K562 (cell line): ENCODE measurements around the gene DAD1. TPM values are rescaled to one million over a fixed set of nuclear protein-coding genes. Genes with fewer than 3 reads are reported as not detected.

ENCODE experiments used
- ATF7 ChIP-seq: fragments of 450-650 bp; IDR thresholded peaks from 2 replicates; pipeline ENCODE4 v1.7.1; 2014; ENCODE audit warnings: mild to moderate bottlenecking, moderate library complexity
- COPS2 ChIP-seq: fragments of 450-650 bp; conservative IDR thresholded peaks from 2 replicates; pipeline ENCODE4 v1.6.1; 2016; ENCODE audit warnings: mild to moderate bottlenecking, moderate library complexity
- HOXB6 ChIP-seq: fragments of 250-450 bp; sonication (Bioruptor Pico); IDR thresholded peaks from 2 replicates; pipeline ENCODE4 v1.5.1; 2022; ENCODE audit warnings: mild to moderate bottlenecking, borderline replicate concordance
- MCM2 ChIP-seq: fragments of 450-650 bp; IDR thresholded peaks from 2 replicates; pipeline ENCODE4 v1.6.1; 2017; ENCODE audit warnings: low read depth, mild to moderate bottlenecking
- MEIS2 ChIP-seq: fragments of 450-650 bp; IDR thresholded peaks from 2 replicates; pipeline ENCODE4 v1.6.1; 2014; ENCODE audit warnings: mild to moderate bottlenecking; ENCODE audit not compliant: partially characterized antibody
- SMARCB1 ChIP-seq: IDR thresholded peaks from 2 replicates; pipeline ENCODE4 v1.6.1; 2011; ENCODE audit warnings: improper control_type of control experiment, low read depth; ENCODE audit not compliant: insufficient read length
- SRSF9 ChIP-seq: fragments of 200-400 bp; formaldehyde crosslinking; IDR thresholded peaks from 2 replicates; pipeline ENCODE4 v1.6.1; 2017; ENCODE audit warnings: low read depth, low read length, borderline replicate concordance
- TAF7 ChIP-seq: fragments of 450-650 bp; IDR thresholded peaks from 2 replicates; pipeline ENCODE4 v1.6.1; 2016; ENCODE audit warnings: missing genetic modification characterization, missing compliant biosample characterization
- polyA plus RNA-seq, 8 experiments: library from polyadenylated mRNA; depleted of rRNA in 4 of 8; stranded (reverse) in 5 of 8; unstranded in 3 of 8; fragments of >200 nt; fragmentation: Nextera tagmentation in 2 of 8; fragmentation: Illumina TruSeq in 1 of 8; extraction: Ambion mirVana in 2 of 8; extraction: Trizol in 1 of 8; gene quantifications; 2 replicates each; pipeline versions ENCODE4 v1.2.1 to v1.2.3, GENCODE V29; 2011 to 2014; ENCODE audit warnings: inconsistent platforms in 1 of 8, missing spikeins in 1 of 8
- total RNA-seq, 7 experiments: library from RNA; depleted of rRNA in 6 of 7; stranded (reverse); fragments of >200 nt in 6 of 7; fragmentation: Illumina TruSeq in 2 of 7; extraction: Trizol in 2 of 7; gene quantifications; 2 replicates each; pipeline versions ENCODE4 v1.2.1 to v1.2.3, GENCODE V29; 2011 to 2021; ENCODE audit warnings: low replicate concordance in 1 of 7
- TF ChIP-seq, protein P1 (sequence below): fragments of 200-600 bp; sonication (generic); IDR thresholded peaks from one replicate; pipeline ENCODE4 v1.6.1; 2012; ENCODE audit warnings: mild to moderate bottlenecking, low read depth, low read length, inconsistent platforms
- TF ChIP-seq, protein P2 (sequence below): fragments of 450-650 bp; IDR thresholded peaks from 2 replicates; pipeline ENCODE4 v1.6.1; 2016; ENCODE audit warnings: missing biosample characterization, missing genetic modification characterization
- TF ChIP-seq, protein P3 (sequence below): sonication (generic); formaldehyde crosslinking; IDR thresholded peaks from 2 replicates; pipeline ENCODE4 v1.8.0; 2022; ENCODE audit warnings: missing genetic modification reagents, mild to moderate bottlenecking, borderline replicate concordance
- TF ChIP-seq, protein P4 (sequence below): sonication (generic); IDR thresholded peaks from 2 replicates; pipeline ENCODE4 v1.6.1; 2016

Gene DAD1
- total and polyA plus RNA-seq, 9 of the 15 experiments (the other 6 are each of a cell fraction or from before 2014, with no cell fraction given), result 104 to 617 (median 222) TPM

DNA sequence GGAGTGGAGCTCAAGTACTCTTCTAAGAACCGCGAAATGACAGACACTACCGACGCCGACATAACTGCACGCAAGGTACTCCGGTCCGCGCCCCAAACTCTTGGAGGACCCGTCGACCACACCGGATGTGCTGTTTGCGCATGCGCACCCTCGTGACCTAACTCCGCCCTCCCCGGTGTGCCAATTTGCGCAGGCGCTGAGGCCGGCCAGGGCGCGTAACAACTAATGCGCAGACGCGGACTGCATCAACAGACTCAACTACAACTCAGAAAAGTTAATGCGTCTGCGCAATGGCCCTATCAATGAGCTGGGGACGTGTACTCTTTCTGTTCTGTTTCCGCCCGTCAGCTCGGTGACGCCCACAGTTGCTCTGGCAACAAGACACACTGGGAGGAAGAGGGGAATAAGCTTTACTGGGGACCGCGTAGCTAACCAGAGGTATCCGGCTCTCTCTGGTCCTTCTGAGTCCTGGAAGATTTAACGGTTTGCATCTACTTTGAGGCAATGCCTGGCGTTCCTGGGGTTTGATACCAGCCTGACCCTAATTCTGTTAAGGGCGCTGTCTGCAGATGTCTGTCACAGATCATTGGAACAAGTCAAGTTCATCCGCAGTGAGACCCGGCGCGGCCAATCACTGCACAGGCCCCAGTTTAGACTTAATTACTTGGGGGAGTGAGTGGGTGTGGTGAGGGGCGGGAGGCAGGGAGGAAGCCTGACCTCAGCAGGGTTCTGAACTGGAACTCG lies at the start of gene DAD1 (continued):
- TF ChIP-seq, protein P1, sequence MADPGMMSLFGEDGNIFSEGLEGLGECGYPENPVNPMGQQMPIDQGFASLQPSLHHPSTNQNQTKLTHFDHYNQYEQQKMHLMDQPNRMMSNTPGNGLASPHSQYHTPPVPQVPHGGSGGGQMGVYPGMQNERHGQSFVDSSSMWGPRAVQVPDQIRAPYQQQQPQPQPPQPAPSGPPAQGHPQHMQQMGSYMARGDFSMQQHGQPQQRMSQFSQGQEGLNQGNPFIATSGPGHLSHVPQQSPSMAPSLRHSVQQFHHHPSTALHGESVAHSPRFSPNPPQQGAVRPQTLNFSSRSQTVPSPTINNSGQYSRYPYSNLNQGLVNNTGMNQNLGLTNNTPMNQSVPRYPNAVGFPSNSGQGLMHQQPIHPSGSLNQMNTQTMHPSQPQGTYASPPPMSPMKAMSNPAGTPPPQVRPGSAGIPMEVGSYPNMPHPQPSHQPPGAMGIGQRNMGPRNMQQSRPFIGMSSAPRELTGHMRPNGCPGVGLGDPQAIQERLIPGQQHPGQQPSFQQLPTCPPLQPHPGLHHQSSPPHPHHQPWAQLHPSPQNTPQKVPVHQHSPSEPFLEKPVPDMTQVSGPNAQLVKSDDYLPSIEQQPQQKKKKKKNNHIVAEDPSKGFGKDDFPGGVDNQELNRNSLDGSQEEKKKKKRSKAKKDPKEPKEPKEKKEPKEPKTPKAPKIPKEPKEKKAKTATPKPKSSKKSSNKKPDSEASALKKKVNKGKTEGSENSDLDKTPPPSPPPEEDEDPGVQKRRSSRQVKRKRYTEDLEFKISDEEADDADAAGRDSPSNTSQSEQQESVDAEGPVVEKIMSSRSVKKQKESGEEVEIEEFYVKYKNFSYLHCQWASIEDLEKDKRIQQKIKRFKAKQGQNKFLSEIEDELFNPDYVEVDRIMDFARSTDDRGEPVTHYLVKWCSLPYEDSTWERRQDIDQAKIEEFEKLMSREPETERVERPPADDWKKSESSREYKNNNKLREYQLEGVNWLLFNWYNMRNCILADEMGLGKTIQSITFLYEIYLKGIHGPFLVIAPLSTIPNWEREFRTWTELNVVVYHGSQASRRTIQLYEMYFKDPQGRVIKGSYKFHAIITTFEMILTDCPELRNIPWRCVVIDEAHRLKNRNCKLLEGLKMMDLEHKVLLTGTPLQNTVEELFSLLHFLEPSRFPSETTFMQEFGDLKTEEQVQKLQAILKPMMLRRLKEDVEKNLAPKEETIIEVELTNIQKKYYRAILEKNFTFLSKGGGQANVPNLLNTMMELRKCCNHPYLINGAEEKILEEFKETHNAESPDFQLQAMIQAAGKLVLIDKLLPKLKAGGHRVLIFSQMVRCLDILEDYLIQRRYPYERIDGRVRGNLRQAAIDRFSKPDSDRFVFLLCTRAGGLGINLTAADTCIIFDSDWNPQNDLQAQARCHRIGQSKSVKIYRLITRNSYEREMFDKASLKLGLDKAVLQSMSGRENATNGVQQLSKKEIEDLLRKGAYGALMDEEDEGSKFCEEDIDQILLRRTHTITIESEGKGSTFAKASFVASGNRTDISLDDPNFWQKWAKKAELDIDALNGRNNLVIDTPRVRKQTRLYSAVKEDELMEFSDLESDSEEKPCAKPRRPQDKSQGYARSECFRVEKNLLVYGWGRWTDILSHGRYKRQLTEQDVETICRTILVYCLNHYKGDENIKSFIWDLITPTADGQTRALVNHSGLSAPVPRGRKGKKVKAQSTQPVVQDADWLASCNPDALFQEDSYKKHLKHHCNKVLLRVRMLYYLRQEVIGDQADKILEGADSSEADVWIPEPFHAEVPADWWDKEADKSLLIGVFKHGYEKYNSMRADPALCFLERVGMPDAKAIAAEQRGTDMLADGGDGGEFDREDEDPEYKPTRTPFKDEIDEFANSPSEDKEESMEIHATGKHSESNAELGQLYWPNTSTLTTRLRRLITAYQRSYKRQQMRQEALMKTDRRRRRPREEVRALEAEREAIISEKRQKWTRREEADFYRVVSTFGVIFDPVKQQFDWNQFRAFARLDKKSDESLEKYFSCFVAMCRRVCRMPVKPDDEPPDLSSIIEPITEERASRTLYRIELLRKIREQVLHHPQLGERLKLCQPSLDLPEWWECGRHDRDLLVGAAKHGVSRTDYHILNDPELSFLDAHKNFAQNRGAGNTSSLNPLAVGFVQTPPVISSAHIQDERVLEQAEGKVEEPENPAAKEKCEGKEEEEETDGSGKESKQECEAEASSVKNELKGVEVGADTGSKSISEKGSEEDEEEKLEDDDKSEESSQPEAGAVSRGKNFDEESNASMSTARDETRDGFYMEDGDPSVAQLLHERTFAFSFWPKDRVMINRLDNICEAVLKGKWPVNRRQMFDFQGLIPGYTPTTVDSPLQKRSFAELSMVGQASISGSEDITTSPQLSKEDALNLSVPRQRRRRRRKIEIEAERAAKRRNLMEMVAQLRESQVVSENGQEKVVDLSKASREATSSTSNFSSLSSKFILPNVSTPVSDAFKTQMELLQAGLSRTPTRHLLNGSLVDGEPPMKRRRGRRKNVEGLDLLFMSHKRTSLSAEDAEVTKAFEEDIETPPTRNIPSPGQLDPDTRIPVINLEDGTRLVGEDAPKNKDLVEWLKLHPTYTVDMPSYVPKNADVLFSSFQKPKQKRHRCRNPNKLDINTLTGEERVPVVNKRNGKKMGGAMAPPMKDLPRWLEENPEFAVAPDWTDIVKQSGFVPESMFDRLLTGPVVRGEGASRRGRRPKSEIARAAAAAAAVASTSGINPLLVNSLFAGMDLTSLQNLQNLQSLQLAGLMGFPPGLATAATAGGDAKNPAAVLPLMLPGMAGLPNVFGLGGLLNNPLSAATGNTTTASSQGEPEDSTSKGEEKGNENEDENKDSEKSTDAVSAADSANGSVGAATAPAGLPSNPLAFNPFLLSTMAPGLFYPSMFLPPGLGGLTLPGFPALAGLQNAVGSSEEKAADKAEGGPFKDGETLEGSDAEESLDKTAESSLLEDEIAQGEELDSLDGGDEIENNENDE, result no peak
- no peak for TF ChIP-seq TAF7 (tag)
- no peak for TF ChIP-seq SRSF9
- no peak for TF ChIP-seq MCM2
- no peak for TF ChIP-seq COPS2
- TF ChIP-seq SMARCB1, result no peak
- TF ChIP-seq ATF7, result peak; percentile 66; the same call in 1 of the 2 replicates
- TF ChIP-seq, protein P2, sequence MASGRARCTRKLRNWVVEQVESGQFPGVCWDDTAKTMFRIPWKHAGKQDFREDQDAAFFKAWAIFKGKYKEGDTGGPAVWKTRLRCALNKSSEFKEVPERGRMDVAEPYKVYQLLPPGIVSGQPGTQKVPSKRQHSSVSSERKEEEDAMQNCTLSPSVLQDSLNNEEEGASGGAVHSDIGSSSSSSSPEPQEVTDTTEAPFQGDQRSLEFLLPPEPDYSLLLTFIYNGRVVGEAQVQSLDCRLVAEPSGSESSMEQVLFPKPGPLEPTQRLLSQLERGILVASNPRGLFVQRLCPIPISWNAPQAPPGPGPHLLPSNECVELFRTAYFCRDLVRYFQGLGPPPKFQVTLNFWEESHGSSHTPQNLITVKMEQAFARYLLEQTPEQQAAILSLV (tag), result no peak
- peak; percentile 95 for TF ChIP-seq MEIS2
- TF ChIP-seq, protein P3, sequence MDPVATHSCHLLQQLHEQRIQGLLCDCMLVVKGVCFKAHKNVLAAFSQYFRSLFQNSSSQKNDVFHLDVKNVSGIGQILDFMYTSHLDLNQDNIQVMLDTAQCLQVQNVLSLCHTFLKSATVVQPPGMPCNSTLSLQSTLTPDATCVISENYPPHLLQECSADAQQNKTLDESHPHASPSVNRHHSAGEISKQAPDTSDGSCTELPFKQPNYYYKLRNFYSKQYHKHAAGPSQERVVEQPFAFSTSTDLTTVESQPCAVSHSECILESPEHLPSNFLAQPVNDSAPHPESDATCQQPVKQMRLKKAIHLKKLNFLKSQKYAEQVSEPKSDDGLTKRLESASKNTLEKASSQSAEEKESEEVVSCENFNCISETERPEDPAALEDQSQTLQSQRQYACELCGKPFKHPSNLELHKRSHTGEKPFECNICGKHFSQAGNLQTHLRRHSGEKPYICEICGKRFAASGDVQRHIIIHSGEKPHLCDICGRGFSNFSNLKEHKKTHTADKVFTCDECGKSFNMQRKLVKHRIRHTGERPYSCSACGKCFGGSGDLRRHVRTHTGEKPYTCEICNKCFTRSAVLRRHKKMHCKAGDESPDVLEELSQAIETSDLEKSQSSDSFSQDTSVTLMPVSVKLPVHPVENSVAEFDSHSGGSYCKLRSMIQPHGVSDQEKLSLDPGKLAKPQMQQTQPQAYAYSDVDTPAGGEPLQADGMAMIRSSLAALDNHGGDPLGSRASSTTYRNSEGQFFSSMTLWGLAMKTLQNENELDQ (CRISPR knock-in tag), result no peak
- TF ChIP-seq, protein P4, sequence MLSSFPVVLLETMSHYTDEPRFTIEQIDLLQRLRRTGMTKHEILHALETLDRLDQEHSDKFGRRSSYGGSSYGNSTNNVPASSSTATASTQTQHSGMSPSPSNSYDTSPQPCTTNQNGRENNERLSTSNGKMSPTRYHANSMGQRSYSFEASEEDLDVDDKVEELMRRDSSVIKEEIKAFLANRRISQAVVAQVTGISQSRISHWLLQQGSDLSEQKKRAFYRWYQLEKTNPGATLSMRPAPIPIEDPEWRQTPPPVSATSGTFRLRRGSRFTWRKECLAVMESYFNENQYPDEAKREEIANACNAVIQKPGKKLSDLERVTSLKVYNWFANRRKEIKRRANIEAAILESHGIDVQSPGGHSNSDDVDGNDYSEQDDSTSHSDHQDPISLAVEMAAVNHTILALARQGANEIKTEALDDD, result no peak
- TF ChIP-seq HOXB6 (CRISPR knock-in tag), result no peak
